SHP77 (cell line): ENCODE results near the gene SLC25A52.
"Not testable (repeated sequence)": the region's sequence is repeated elsewhere in the genome, so short reads cannot be mapped to it uniquely, and the experiment has no call there.

Source experiments
- DNase-seq, 2 experiments: peaks; one replicate each; lab custom pipeline; 2025; lab: John Stamatoyannopoulos, UW

SLC25A52 gene

GRCh38 chr18:31740180-31740579, 20.5 kb downstream of the SLC25A52 start:
- DNase-seq: no peak

GRCh38 chr18:31739651-31740050, 21.0 kb downstream of the SLC25A52 start:
- DNase-seq: no peak

DNA sequence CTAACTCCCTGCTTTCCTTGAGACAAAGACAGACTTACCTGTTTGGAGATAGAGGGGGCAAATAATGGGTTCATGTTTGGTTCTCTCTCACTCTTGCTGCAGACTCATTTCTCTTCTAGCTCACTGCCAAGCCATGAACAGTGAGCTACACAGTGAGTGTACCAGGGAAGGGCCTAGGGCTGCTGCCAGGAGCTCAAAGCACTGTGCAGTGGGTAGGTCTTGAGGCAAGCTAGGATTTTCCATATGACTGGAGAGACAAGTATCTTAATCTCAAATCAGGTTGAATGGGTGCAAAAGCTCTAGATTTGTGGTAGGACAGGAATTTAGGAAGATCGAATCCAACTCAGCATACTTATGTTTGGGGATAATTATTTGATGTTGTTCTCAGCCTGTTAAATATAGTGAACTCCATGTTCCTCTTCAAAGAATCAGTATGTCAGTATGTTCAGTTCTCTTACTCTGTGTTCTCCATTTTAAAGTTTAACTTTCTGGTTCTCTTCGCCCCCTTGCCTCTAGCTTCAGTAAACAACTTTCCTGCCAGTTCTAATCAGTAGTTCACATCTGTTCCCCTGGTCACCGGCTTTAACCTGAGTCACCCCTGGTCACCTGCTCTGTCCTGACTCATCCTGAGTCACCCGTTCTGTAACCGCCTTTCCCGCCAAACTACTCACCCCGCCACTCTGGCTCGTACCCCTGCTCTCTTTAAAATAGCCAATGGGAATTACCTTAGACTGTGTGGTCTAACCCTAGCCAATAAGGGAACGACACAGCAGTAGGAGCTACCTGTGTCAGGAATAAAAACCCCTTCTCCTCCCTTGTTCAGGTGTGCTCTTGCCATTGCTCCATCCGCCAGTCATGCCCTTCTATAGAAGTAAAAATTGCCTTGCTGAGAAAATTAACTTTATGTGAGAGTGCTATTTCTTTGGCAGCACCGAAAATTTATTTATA, 21.9 kb downstream of the SLC25A52 start:
- DNase-seq: no peak

DNA sequence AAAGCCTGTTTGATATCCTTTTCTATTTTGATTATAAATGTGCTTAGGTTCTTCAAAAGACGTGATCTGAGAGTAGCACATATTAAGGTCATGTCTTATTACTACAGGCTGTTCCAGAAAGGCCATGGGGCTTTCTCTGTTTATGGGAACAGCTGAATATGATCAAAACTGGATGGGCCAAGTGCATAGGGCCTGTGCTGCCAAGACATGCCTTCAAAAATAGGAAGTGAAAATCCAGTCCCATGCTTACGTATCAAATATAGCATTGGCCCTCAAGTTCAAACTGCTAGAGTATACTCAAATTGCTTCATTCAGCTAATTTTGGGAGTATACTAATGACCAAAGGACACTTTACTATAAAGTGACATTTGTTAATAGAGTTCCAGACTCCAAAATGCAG, 24.1 kb downstream of the SLC25A52 start:
- DNase-seq: no peak

GRCh38 chr18:31731628-31732027, 29.1 kb downstream of the SLC25A52 start:
- DNase-seq: no peak

DNA sequence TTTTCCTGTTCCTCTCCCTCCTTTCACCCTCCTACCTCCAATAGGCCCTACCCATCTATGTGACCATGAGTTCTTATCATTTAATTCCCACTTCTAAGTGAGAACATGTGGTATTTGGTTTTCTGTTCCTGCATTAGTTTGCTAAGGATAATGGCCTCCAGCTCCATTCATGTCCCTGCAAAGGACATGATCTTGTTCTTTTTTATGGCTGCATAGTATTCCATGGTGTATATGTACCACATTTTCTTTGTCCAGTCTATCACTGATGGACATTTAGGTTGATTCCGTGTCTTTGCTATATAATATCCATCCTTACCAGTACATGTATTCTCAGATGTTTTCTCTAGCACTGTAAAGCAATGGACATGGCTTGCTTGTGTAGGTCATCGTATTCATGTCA, 31.5 kb downstream of the SLC25A52 start:
- DNase-seq: not testable (repeated sequence)

DNA sequence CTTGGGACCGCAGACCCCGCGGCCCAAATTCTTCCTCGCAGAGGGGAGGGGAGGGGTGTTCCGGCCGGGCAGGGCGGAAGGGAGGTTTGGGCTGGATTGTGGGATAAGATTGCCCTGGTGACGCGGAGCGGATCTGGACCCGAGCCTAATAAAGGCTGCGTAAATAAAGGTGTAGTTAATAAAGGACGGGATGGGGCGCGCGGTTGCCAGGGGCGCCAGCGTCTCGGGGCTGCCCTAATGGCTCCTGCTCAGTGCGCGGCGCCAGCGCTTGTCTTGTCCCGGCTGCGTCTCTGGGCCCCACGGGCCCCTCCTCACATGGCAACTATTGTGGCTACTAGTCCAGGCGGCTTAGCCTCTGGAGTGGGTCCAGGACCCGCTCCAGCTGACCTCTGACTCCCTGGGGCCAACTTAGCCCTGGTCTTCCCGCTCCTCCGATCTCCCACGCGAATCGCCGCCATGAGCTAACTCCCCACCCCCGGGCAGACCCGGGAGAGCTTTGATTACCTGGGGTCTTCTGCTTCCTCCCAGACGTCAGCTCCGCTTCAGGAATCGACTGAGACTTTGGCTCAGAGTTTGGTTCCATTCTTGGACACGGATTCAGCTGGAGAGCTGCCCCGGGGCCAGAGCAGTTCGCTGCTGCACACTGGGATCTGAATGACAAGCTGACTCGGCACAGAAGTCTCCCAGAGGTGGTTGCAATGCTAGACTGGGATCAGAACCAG, 36.5 kb downstream of the SLC25A52 start:
- DNase-seq: no peak

DNA sequence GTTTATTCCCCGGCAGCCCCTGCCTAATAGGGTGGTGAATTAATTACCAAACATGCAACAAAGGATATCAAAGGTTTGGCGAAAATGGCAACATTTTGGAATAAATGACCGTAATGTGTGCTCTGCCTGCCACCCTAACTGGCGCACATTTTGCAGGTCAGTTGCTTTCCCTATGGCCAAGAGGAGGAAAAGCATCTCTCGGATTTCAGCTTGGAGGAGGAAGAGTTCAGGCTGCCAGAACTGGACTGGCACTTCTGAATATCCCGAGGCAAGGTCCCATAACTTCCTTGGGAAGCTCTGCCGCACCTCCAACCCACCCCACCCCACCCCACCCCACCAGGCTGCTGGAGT, 37.1 kb downstream of the SLC25A52 start:
- no peak for DNase-seq

DNA sequence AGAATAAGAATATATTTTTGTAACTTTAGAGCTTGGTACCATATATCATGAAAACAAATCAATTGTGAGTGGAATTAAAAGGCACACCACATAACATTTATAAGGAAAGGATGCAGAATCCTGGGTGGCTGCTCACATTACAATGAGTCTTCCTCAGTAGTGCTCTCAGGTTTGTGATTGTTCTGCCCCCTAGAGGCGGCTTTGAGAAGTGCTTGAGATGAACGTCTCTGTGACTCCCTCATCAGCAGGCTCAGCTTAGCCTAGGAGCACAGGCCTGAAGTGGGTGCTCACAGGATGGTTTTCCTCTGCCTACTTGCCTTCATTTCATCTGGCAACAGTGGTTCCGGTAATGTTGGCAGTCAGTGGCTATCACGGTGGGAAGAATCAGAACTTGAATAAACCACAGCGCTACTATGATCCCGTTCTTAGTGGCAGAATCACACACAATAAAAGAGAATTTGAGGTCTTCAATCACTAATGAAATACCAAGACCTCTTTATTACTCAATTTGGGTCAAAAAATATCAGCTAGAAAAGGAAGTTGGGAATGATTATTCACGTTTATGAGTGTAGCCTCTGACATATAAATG, 38.2 kb downstream of the SLC25A52 start:
- peak; percentile 82 to 89 for DNase-seq

GRCh38 chr18:31721601-31722000, 39.1 kb downstream of the SLC25A52 start:
- no peak for DNase-seq

GRCh38 chr18:31720867-31721266, 39.8 kb downstream of the SLC25A52 start:
- no peak for DNase-seq

GRCh38 chr18:31719363-31720006, 41.2 kb downstream of the SLC25A52 start:
- DNase-seq: no peak

GRCh38 chr18:31718386-31718785, 42.3 kb downstream of the SLC25A52 start:
- DNase-seq: no peak

DNA sequence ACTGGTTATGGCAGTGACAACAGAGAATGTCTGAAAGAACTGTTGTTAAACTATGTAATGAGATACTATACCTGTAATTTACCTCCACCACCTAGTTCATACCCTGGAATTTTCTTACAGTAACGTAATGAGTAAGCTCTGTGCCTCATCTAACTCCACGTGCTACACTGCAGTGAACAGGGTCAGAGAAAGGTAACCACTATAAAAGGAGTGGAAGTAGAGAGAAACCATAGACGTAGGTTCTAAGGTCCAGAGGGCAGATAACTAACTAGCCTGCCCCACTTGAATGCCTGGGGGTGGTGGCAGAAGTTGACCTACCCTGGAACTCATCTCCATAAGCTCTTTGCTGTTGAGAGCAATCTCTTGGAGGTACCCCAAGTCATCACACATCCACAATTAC, 44.3 kb downstream of the SLC25A52 start:
- no peak for DNase-seq

DNA sequence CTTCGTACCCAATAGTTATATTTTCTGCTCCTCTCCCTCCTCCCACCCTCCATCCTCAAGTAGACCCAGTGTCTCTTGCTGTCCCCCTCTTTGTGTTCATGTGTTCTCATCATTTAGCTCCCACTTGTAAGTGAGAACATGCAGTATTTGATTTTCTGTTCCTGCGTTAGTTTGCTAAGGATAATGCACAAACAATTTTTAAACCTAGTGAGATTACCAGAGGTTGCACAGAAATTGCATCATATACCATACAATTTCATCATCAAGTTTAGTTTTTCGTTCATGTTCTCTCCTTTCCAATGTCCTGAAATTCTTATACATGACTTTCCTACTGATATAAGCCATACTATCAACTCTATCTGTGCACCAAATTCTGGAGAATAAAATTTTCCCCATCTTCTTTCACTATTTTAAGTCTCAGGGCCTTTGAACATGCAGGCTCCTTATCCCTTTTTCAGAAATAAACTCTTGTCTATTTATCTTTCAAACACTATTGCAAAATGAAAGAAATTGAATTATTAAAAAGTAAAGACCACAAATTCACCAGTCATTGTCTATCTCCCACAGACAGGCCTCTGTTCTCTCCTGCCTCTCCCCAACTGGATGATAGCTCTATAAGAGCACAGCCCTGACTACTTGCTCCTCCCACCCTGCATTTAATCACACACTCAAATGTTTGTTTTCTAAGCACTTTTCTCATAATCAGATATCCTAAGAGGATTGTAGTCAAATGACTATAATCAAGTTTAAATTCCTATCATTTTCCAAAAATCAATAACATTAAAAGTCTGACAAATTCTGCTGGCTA, 49.1 kb downstream of the SLC25A52 start:
- DNase-seq: no peak

GRCh38 chr18:31710826-31711225, 49.9 kb downstream of the SLC25A52 start:
- no peak for DNase-seq
